PC-3 (cell line): Measurements from ENCODE around the gene IFITM10. TPM values are rescaled to one million over a fixed set of nuclear protein-coding genes. Genes with fewer than 3 reads are reported as not detected.

Source experiments
- ATAC-seq: fragments of 200-7000 bp; cut with Tn5 transposase; 2 replicates; pipeline ENCODE4 v1.9.1; 2020; ENCODE audit warnings: mild to moderate bottlenecking, moderate library complexity
- BruUV-seq: library from RNA; stranded (reverse); fragments of 400-500 nt; replicated peaks from 2 replicates; lab custom pipeline; 2021; lab: Mats Ljungman, UMichigan
- CTCF ChIA-PET: fragments of 300-600 bp; sonication (Branson Sonifier 250); formaldehyde crosslinking; loops from one replicate; lab custom pipeline; 2022; ENCODE audit warnings: antibody characterized with exemption; lab: Charles Lee
- POLR2A ChIA-PET: fragments of 300-600 bp; sonication (Branson Sonifier 250); formaldehyde crosslinking; loops from one replicate; lab custom pipeline; 2022; ENCODE audit warnings: antibody characterized with exemption; ENCODE audit not compliant: unreplicated experiment; lab: Charles Lee
- DNase-seq: peaks from one replicate; pipeline ENCODE4 v3.0.0-alpha.2; 2015
- H2AFZ ChIP-seq: fragments of 300-600 bp; sonication (generic); 2 replicates; pipeline ENCODE4 v1.6.0; 2016; ENCODE audit warnings: antibody characterized with exemption, low read length
- H3F3A ChIP-seq: fragments of 300-600 bp; sonication (generic); one replicate; pipeline ENCODE4 v1.6.0; 2017; ENCODE audit warnings: antibody characterized with exemption, low read length, control low read depth, mild to moderate bottlenecking; ENCODE audit not compliant: unreplicated experiment
- H3K27ac ChIP-seq: fragments of 300-600 bp; sonication (generic); 2 replicates; pipeline ENCODE4 v1.5.1; 2016; ENCODE audit warnings: mild to moderate bottlenecking, low read length
- H3K27me3 ChIP-seq: fragments of 300-600 bp; sonication (generic); 2 replicates; pipeline ENCODE4 v1.6.1; 2016; ENCODE audit warnings: low read length, mixed read lengths
- H3K36me3 ChIP-seq: fragments of 300-600 bp; sonication (generic); 2 replicates; pipeline ENCODE4 v1.6.1; 2016; ENCODE audit warnings: low read depth, mixed run types, low read length, mixed read lengths
- H3K4me1 ChIP-seq: fragments of 300-600 bp; sonication (generic); 2 replicates; pipeline ENCODE4 v1.5.1; 2016; ENCODE audit warnings: low read length; ENCODE audit not compliant: insufficient read depth
- H3K4me2 ChIP-seq: fragments of 300-600 bp; sonication (generic); 2 replicates; pipeline ENCODE4 v1.6.0; 2016; ENCODE audit warnings: low read length
- H3K4me3 ChIP-seq: fragments of 300-600 bp; sonication (generic); 2 replicates; pipeline ENCODE4 v1.5.1; 2016; ENCODE audit warnings: mild to moderate bottlenecking, low read length, mixed read lengths
- H3K79me2 ChIP-seq: fragments of 300-600 bp; sonication (generic); 2 replicates; pipeline ENCODE4 v1.6.1; 2017; ENCODE audit warnings: low read length, mixed read lengths
- H3K9ac ChIP-seq: fragments of 300-600 bp; sonication (generic); 2 replicates; pipeline ENCODE4 v1.6.0; 2016; ENCODE audit warnings: mild to moderate bottlenecking, low read length
- H3K9me2 ChIP-seq: fragments of 300-600 bp; sonication (generic); replicated peaks from 2 replicates; pipeline ENCODE4 v1.6.1; 2016; ENCODE audit warnings: mixed run types, low read length, mixed read lengths
- H3K9me3 ChIP-seq: fragments of 300-600 bp; sonication (generic); 2 replicates; pipeline ENCODE4 v1.6.1; 2016; ENCODE audit warnings: low read length, mixed read lengths
- H4K20me1 ChIP-seq: fragments of 300-600 bp; sonication (generic); 2 replicates; pipeline ENCODE4 v1.6.1; 2016; ENCODE audit warnings: low read length, mixed read lengths
- EZH2 ChIP-seq: fragments of 300-600 bp; sonication (generic); IDR thresholded peaks from one replicate; pipeline ENCODE4 v1.6.1; 2017; ENCODE audit warnings: antibody characterized with exemption, mild to moderate bottlenecking, low read length; ENCODE audit not compliant: unreplicated experiment
- EZH2phosphoT487 ChIP-seq: fragments of 300-600 bp; sonication (generic); IDR thresholded peaks from 2 replicates; pipeline ENCODE4 v1.6.1; 2018; ENCODE audit warnings: mild to moderate bottlenecking, antibody characterized with exemption, low read length, borderline replicate concordance
- intact Hi-C: fragments of 100-400 bp; cut with micrococcal nuclease; formaldehyde crosslinking; loops from 2 replicates; pipeline ENCODE4 v1.9.0; 2023
- total RNA-seq: library from RNA; depleted of rRNA; stranded (reverse); fragments of >200 nt; gene quantifications from 2 replicates; pipeline ENCODE4 v1.2.3, GENCODE V29; 2014
- TF ChIP-seq, protein P1 (sequence below): fragments of 300-600 bp; sonication (generic); conservative IDR thresholded peaks from 2 replicates; pipeline ENCODE4 v1.5.1; 2017; ENCODE audit warnings: antibody characterized with exemption, low read depth, mild to moderate bottlenecking, low read length

Gene IFITM10
- total RNA-seq, 1 experiment from 2014 or later = 1.4 TPM

DNA sequence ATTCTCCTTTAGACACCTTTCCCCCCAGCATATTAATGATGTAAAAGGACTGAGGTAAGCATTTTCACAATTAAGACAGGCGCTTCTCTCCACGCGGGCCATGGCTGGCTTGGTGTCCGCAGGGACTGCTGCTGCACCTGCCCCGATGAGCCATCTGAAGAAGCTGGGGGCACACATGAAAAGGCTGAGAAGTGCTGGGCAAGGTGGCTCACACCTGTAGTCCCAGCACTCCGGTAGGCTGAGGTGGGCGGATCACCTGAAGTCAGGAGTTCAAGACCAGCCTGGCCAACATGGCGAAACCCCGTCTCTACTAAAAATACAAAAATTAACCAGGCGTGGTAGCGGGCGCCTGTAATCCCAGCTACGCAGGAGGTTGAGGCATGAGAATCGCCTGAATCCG lies 32.1 kb downstream of the IFITM10 start:
- Histone ChIP-seq H3K27me3 (peaks cover 55% of the 10 kb centered on the region), H3K9ac (no peak overlapping the region), H3K4me1 (no peaks in the 10 kb centered on the region), H3K9me3 (no peaks in the 10 kb centered on the region), H3K4me3 (no peak overlapping the region), H3K4me2 (no peak overlapping the region), H4K20me1 (no peaks in the 10 kb centered on the region), H3K79me2 (no peaks in the 10 kb centered on the region), H3F3A (no peaks in the 10 kb centered on the region), H3K36me3 (no peaks in the 10 kb centered on the region), H2AFZ (no peak overlapping the region), H3K9me2 (no peaks in the 10 kb centered on the region), H3K27ac (no peak overlapping the region)
- intact Hi-C loops = no loop called here
- no TSS peak for BruUV-seq
- TF ChIP-seq EZH2 (no peak), EZH2phosphoT487 (no peak)
- TF ChIP-seq, protein P1, sequence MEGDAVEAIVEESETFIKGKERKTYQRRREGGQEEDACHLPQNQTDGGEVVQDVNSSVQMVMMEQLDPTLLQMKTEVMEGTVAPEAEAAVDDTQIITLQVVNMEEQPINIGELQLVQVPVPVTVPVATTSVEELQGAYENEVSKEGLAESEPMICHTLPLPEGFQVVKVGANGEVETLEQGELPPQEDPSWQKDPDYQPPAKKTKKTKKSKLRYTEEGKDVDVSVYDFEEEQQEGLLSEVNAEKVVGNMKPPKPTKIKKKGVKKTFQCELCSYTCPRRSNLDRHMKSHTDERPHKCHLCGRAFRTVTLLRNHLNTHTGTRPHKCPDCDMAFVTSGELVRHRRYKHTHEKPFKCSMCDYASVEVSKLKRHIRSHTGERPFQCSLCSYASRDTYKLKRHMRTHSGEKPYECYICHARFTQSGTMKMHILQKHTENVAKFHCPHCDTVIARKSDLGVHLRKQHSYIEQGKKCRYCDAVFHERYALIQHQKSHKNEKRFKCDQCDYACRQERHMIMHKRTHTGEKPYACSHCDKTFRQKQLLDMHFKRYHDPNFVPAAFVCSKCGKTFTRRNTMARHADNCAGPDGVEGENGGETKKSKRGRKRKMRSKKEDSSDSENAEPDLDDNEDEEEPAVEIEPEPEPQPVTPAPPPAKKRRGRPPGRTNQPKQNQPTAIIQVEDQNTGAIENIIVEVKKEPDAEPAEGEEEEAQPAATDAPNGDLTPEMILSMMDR = no peak
- POLR2A ChIA-PET = no interaction called here
- no peak for ATAC-seq
- no peak for DNase-seq
- CTCF ChIA-PET = no interaction called here

- no peak overlapping the region for H3K9ac ChIP-seq
- H3K4me3 ChIP-seq = no peak overlapping the region
- no TSS peak for BruUV-seq
- intact Hi-C loops = no loop called here
- no peaks in the 10 kb centered on the region for H3K36me3 ChIP-seq
- DNase-seq (no peak), ATAC-seq (no peak)
- H2AFZ ChIP-seq = no peak overlapping the region
- H3K9me3 ChIP-seq = no peaks in the 10 kb centered on the region
- CTCF ChIA-PET = no interaction called here
- H3K4me2 ChIP-seq = no peak overlapping the region
- H4K20me1 ChIP-seq = no peaks in the 10 kb centered on the region
- no peaks in the 10 kb centered on the region for H3K79me2 ChIP-seq
- H3K4me1 ChIP-seq = no peaks in the 10 kb centered on the region
- H3K9me2 ChIP-seq = no peaks in the 10 kb centered on the region
- POLR2A ChIA-PET = no interaction called here
- H3K27ac ChIP-seq = no peak overlapping the region
- H3F3A ChIP-seq = no peaks in the 10 kb centered on the region
- TF ChIP-seq, protein P1 = no peak
- TF ChIP-seq EZH2phosphoT487 = no peak
- TF ChIP-seq EZH2 = no peak
- peaks cover 52% of the 10 kb centered on the region for H3K27me3 ChIP-seq
These were observed 32.6 kb downstream of the IFITM10 start for GRCh38 chr11:1717745-1718144.

- Histone ChIP-seq H3K36me3 (no peaks in the 10 kb centered on the region), H3K9ac (no peak overlapping the region), H3K9me3 (no peaks in the 10 kb centered on the region), H3K4me1 (no peaks in the 10 kb centered on the region), H3K27me3 (peaks cover 56% of the 10 kb centered on the region), H3K4me3 (no peak overlapping the region), H2AFZ (no peak overlapping the region), H3F3A (no peaks in the 10 kb centered on the region), H3K4me2 (no peak overlapping the region), H3K79me2 (no peaks in the 10 kb centered on the region), H3K27ac (no peak overlapping the region), H3K9me2 (no peaks in the 10 kb centered on the region), H4K20me1 (no peaks in the 10 kb centered on the region)
- no TSS peak for BruUV-seq
- ChIA-PET POLR2A (no interaction called here), CTCF (no interaction called here)
- no peak for DNase-seq
- intact Hi-C loops = no loop called here
- TF ChIP-seq EZH2 (no peak), EZH2phosphoT487 (no peak)
- TF ChIP-seq, protein P1 = no peak
- no peak for ATAC-seq
These were observed 35.2 kb downstream of the IFITM10 start for GRCh38 chr11:1714908-1715885.
